Neutrophil (primary cell): ENCODE data around the gene SHQ1.

Source experiments
- H3K27ac ChIP-seq: fragments of 200-600 bp; sonication (generic); 2 replicates; pipeline ENCODE4 v1.5.1; 2016; ENCODE audit warnings: mild to moderate bottlenecking, moderate library complexity
- H3K27me3 ChIP-seq: fragments of 200-600 bp; sonication (generic); 2 replicates; pipeline ENCODE4 v1.6.0; 2016; ENCODE audit warnings: mild to moderate bottlenecking
- H3K36me3 ChIP-seq: fragments of 200-600 bp; sonication (generic); 2 replicates; pipeline ENCODE4 v1.5.1; 2017
- H3K4me1 ChIP-seq, 2 experiments: fragments of 200-600 bp in 1 of 2; sonication (generic) in 1 of 2; 1 replicate in 1 of 2; 2 replicates in 1 of 2; pipeline versions ENCODE4 v1.5.1 to v1.6.1; 2013 to 2016; ENCODE audit warnings: low read depth in 1 of 2, low read length in 1 of 2, mild to moderate bottlenecking in 1 of 2, moderate library complexity in 1 of 2; ENCODE audit not compliant: control insufficient read depth in 1 of 2, insufficient read depth in 1 of 2
- H3K4me3 ChIP-seq, 2 experiments: fragments of 200-600 bp in 1 of 2; sonication (generic) in 1 of 2; 1 replicate in 1 of 2; 2 replicates in 1 of 2; pipeline ENCODE4 v1.5.1; 2013 to 2016; ENCODE audit warnings: low read depth in 1 of 2, low read length in 1 of 2, mild to moderate bottlenecking in 1 of 2, moderate library complexity in 1 of 2
- H3K9me3 ChIP-seq: fragments of 200-600 bp; sonication (generic); 2 replicates; pipeline ENCODE4 v1.5.1; 2016
- CTCF ChIP-seq: fragments of 200-600 bp; sonication (generic); IDR thresholded peaks from 2 replicates; pipeline ENCODE4 v1.5.1; 2016; ENCODE audit warnings: antibody characterized with exemption

Gene SHQ1

DNA sequence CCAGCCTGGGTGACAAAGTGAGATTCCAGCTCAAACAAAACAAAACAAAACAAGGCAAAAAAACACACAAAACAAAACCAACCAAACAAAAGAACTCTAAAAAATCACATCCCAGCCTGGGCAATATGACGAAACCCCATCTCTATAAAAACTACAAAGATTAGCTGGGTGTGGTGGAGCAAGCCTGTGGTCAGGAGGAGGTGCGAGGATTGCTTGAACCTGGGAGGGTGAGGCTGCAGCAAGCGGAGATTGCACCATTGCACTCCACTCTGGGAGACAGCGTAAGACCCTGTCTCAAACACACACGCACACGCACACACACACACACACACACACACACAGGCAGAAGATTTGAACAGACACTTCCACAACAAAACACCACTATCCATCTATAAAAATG lies 99.6 kb downstream of the SHQ1 start:
- Histone ChIP-seq H3K27ac (peak overlapping the region; percentile 62), H3K9me3 (no peaks in the 10 kb centered on the region), H3K36me3 (no peaks in the 10 kb centered on the region), H3K4me1 (peaks cover 24 to 32% of the 10 kb centered on the region in 2 experiments), H3K27me3 (peaks cover 6% of the 10 kb centered on the region), H3K4me3 (no peak overlapping the region)
- no peak for TF ChIP-seq CTCF

DNA sequence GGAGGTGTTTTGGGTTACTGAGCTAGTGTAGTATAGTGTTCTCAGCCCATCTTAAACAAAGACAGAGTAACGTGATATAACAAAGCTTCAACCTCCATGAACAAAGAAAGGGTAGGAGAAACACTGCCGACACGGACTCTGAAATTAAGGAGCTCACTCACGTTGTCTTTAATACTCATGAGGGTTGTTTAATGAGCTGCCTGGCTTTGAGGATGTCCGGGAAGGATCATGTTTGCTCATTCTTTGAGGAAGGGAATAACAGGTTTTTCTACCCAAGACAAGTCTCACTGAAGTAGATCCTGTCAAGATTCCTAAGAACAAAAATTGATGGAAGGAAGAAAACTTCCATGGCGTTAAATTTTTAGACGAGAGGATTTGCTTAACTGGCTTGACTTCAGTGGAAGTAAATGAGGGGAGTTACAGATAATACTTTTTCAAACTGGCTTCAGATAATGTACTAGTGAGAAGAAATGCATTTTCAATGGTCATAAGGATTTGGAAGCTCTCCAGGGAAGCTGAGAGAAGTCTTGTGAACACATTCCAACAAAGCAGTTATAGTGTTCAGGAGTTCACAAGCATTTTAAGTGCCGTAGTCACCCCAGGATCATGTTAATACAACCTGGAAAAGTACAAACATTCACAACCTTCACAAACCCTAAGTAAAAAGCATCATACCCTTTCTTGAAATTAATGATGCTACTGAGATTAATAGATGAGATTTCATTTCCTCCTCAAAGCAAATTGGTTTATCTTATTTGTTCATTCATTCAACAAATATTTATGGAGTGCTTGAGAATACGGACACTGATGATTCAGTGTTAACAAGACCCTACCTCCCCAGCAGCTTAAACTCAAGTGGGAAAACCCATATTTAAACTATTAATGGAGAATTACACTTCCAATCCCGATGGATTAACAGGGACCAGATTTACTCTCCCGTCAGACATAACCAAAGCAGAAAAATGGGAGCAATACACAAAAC lies 101.5 kb downstream of the SHQ1 start:
- Histone ChIP-seq H3K36me3 (no peaks in the 10 kb centered on the region), H3K4me1 (peaks cover 24 to 32% of the 10 kb centered on the region in 2 experiments), H3K9me3 (no peaks in the 10 kb centered on the region), H3K27me3 (peaks cover 16% of the 10 kb centered on the region), H3K27ac (no peak overlapping the region), H3K4me3 (no peak overlapping the region)
- TF ChIP-seq CTCF, result no peak

DNA sequence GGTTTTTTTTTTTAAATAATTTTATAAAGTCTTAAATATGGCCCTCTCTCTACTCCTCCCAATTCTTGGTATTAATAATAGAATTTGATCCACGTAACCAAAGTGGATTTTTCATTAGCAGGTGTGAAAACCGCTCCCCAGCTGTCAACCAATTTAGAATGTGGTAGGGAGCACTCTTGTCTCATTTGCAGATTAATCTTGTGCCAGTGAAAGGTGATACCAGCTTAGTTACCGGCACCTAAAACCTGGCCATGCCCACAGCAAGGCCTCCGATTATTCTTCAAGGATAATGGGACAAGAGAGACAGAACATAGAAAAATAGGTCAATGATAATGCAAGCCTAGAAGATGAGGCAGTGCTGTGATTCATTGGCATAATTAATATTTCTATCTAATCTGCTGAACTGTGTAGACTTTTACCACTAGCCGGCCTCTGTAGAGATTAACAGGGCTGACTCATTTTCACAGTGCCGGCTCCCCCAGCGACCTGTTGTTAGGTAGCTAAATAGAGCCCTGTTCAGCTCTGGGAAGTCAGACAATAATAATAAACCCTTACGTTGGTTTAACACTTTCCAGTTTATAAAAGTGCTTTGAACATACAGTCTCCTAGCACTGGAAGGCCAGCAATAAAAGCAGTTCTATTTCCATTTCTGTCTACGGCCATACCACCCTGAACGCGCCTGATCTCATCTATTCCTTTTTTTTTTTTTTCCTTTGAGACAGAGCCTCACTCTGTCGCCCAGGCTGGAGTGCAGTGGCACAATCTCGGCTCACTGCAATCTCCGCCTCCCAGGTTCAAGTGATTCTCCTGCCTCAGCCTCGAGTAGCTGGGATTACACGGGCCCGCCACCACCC lies 102.9 kb downstream of the SHQ1 start:
- Histone ChIP-seq H3K27ac (no peak overlapping the region), H3K9me3 (no peaks in the 10 kb centered on the region), H3K4me1 (peaks cover 24 to 29% of the 10 kb centered on the region in 2 experiments), H3K36me3 (no peaks in the 10 kb centered on the region), H3K4me3 (no peak overlapping the region), H3K27me3 (peaks cover 16% of the 10 kb centered on the region)
- no peak for TF ChIP-seq CTCF

DNA sequence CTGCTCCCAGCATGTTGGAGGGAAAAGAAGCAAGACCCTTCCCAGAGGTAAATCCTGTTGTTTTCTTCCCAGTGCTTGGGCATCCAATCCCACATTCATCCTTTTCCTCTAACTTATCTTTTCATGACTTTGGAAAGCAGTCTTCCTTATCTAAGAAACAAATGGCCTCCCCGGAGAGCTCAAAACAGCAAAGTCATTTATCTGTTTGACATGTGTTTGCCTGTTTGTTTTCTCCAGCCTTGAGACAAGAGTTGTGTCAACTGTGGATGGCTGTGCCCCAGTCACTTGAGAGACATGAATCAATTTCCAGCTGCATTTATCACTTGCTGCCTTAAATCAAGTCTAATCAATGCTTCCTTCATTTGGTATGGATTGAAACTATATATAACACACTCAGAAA lies 103.9 kb downstream of the SHQ1 start:
- Histone ChIP-seq H3K36me3 (no peaks in the 10 kb centered on the region), H3K27ac (no peak overlapping the region), H3K4me1 (peaks cover 21% of the 10 kb centered on the region in 2 experiments), H3K4me3 (no peak overlapping the region), H3K9me3 (no peaks in the 10 kb centered on the region), H3K27me3 (peaks cover 24% of the 10 kb centered on the region)
- no peak for TF ChIP-seq CTCF

DNA sequence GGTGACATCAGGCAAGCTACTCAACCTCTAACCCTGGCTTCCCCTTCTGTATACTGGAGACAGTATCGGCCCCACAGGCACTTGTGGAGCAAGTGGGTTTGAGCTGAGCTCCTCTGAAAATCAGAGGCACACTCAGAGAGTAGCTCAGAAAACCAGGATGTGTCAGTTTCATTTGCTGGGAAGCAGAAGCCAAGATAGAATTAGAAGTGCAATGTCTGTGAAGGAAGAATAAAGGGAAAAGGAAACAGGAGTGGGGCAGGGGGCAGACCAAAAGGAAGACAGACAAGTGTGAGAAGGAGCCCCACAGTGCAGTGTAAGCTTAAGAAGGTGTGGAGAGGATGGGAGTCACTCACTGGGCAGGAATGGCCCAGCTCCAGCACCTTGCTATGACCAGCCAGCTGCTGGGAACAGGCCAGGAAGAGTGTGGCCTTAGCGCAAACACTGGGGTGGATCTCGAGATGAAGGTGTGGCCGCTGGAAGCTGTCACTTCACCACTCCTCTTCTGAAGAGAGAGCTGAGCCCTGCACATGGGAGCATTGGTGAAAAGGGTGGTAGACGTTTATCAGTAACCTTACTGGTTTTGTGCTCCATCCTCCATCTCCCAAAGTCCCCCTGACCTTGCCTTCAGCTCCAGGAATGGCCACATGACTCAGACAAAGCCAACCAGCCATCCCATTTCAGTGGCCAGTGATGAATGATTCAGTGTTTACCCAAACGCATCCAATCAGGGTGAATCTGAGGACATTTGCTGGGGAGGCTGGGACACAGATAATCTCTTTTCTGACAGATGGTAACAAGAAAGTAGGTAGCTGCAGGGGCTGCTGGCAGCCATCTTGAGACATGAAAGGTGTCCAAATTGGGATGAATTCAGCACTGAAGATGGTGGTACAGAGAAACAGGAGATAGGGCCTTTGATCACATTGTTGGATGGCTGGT lies 108.4 kb downstream of the SHQ1 start:
- no peak for TF ChIP-seq CTCF
- Histone ChIP-seq H3K27me3 (peaks cover 39% of the 10 kb centered on the region), H3K36me3 (no peaks in the 10 kb centered on the region), H3K4me1 (peaks cover 15 to 16% of the 10 kb centered on the region in 2 experiments), H3K9me3 (no peaks in the 10 kb centered on the region), H3K4me3 (peak overlapping the region; percentile 79 to 80), H3K27ac (no peak overlapping the region)
